Measurements from ENCODE around the gene ZNF627.
A peak's percentile ranks its signal among the peaks of the same experiment; 100 is the strongest.

The ZNF627 gene

DNA sequence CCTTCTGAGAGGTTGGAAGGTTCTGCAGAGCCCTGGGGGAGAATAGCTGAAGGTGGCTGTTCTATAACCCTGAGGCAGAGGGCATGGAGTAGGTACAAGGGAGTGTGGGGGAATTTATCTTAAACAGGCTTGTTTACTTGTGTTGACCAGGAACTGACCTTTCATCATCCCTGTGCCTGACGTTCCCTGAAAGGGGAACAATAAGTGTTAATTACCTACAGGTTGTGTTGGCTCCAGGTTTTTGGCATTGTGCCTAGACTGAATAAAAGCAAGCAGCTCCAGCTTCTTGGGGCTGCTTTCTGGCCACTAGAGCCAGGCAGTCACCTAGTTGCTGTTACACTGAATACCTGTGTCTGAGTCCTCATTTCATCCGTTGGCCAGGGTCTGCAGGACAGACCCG is 60.0 kb downstream of the ZNF627 start:
- TF ChIP-seq, protein P1, sequence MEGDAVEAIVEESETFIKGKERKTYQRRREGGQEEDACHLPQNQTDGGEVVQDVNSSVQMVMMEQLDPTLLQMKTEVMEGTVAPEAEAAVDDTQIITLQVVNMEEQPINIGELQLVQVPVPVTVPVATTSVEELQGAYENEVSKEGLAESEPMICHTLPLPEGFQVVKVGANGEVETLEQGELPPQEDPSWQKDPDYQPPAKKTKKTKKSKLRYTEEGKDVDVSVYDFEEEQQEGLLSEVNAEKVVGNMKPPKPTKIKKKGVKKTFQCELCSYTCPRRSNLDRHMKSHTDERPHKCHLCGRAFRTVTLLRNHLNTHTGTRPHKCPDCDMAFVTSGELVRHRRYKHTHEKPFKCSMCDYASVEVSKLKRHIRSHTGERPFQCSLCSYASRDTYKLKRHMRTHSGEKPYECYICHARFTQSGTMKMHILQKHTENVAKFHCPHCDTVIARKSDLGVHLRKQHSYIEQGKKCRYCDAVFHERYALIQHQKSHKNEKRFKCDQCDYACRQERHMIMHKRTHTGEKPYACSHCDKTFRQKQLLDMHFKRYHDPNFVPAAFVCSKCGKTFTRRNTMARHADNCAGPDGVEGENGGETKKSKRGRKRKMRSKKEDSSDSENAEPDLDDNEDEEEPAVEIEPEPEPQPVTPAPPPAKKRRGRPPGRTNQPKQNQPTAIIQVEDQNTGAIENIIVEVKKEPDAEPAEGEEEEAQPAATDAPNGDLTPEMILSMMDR (IDR thresholded peaks at IDR 0.05; ENCODE audit: low read depth, low read length), result no peak

DNA sequence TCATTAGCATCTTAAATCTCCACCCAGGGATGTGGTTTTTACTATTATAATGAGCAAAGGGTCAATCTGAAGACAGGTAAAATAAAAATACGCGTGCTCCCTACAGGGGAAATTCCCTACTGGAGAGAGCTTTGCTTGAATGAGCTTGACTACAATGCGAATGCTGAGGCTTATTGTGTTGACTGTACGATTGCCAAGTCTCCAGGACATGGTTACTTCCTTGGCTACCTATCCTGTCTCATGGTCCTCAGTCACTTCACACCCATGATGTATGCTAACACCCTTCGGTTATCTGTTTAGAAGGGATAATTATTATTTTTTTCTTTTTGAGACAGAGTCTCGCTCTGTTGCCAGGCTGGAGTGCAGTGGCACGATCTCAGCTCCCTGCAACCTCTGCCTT is 61.7 kb downstream of the ZNF627 start:
- no peak for DNase-seq (ENCODE audit: extremely low read depth, low read depth)
- TF ChIP-seq, protein P1 (IDR thresholded peaks at IDR 0.05; ENCODE audit: low read depth, low read length), result no peak

More for the DNA sequence above, 60.0 kb downstream of the ZNF627 start:
- DNase-seq (ENCODE audit: extremely low read depth, low read depth), result no peak

DNA sequence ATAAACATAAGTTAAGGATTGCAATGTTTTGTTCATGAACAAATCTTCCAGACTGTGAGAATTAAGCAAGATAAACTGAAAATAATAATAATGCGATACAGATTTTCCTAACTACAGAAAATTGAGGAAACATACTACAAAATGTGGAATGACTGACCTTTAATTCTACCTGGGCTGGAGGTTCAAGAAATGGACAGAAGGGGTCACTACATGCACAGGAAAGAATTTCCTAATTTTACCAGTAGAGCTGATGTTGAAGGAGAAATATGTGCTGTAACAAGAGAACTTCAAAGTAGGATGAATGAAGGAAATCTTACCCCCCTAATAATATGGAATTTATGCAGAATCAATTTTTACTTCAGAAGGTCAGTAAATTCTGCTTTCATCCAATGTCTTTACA is 62.3 kb downstream of the ZNF627 start:
- no peak for DNase-seq (ENCODE audit: extremely low read depth, low read depth)
- TF ChIP-seq, protein P1 (IDR thresholded peaks at IDR 0.05; ENCODE audit: low read depth, low read length), result peak; percentile 30

DNA sequence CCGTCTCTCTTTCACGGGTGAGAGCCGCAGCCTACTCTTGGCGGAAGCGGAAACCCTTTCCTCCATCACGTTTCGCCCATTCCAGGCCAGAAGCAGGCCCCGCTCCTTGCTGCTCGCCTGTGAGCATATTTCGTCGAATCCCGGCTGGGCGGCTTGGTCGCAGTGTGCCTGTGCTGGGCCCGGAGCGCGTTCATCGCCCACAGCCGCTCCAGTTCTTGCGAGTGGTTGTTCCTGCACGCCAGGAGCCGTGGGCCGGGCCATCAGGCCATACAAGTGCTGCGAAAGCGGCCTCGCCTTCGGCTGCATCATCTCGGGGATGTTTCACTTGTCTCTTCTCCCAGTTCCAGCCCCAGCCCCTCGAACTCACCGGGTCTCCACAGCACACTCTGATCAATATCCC is 65.0 kb downstream of the ZNF627 start:
- DNase-seq (ENCODE audit: extremely low read depth, low read depth), result no peak
- TF ChIP-seq, protein P1 (IDR thresholded peaks at IDR 0.05; ENCODE audit: low read depth, low read length), result no peak

DNA sequence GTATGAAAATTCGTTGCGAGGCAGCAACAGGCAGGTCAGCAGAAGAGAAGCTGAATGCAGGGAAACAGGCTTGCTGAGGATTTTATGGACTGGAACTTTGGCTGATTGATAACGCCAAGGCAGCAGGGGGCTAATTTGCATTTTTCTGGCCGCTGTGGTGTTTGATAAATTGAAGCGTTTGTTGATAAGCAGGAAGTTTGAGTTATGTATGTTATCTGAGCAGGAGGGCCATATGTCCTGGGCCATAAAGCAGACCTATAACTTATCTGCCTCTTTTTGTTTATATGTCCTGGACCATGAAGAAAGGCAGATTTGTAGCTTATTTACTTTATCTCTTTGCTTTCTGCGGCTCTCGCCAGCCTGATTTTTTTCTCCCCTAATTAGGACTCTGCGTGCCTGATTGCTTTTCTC is 65.9 kb downstream of the ZNF627 start:
- DNase-seq (ENCODE audit: extremely low read depth, low read depth), result no peak
- TF ChIP-seq, protein P1 (IDR thresholded peaks at IDR 0.05; ENCODE audit: low read depth, low read length), result no peak
